ENCODE measurements around the gene YPEL2.

GRCh38 chr17:59409336-59410048 lies 78.0 kb downstream of the YPEL2 start:
- TF ChIP-seq CTCF (IDR thresholded peaks at IDR 0.05): no peak
- TF ChIP-seq POLR2A (IDR thresholded peaks at IDR 0.05): no peak
